C4-2B (cell line): ENCODE measurements around the gene PFKFB4.

Source experiments
- ZFX ChIP-seq: fragments of 450-650 bp; IDR thresholded peaks from 2 replicates; pipeline ENCODE4 v1.6.1; 2017
- TF ChIP-seq, protein P1 (sequence below): fragments of 450-650 bp; conservative IDR thresholded peaks from 2 replicates; pipeline ENCODE4 v1.5.1; 2017; ENCODE audit warnings: mild to moderate bottlenecking

DNA sequence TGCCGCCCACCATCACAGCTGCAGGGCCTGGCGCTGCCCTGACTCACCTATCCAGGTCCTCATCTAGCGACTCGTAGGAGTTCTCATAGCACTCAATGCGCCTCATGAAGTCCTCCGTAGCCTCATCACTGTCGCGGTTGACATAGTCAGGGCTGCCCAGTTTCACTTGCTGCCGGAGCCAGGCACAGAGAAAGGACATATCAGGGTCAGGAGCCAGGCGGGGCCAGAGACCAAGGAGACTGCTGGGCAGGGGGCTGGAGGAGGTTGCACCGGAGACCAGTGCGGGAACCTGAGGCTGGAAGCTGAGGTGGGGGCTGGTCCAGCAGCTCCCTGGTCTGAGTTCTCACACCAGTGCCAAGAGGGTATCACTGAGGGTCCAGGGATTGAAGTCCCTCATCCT, 18.2 kb downstream of the PFKFB4 start:
- TF ChIP-seq, protein P1, sequence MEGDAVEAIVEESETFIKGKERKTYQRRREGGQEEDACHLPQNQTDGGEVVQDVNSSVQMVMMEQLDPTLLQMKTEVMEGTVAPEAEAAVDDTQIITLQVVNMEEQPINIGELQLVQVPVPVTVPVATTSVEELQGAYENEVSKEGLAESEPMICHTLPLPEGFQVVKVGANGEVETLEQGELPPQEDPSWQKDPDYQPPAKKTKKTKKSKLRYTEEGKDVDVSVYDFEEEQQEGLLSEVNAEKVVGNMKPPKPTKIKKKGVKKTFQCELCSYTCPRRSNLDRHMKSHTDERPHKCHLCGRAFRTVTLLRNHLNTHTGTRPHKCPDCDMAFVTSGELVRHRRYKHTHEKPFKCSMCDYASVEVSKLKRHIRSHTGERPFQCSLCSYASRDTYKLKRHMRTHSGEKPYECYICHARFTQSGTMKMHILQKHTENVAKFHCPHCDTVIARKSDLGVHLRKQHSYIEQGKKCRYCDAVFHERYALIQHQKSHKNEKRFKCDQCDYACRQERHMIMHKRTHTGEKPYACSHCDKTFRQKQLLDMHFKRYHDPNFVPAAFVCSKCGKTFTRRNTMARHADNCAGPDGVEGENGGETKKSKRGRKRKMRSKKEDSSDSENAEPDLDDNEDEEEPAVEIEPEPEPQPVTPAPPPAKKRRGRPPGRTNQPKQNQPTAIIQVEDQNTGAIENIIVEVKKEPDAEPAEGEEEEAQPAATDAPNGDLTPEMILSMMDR, result no peak
- TF ChIP-seq ZFX, result no peak
